Cardiac muscle cell (in vitro differentiated cells and primary cell): ENCODE results near the gene PTGR1. TPM values are rescaled to one million over a fixed set of nuclear protein-coding genes. Genes with fewer than 3 reads are reported as not detected.

ENCODE experiments used
- DNase-seq, 2 donors: peaks; one replicate each; pipeline versions ENCODE4 v3.0.0 to v3.0.0-alpha.2; 2010 to 2017; ENCODE audit warnings: low read depth in 1 of 2, low spot score in 1 of 2
- H3K27ac ChIP-seq: fragments of 200-600 bp; sonication (generic); 2 replicates; pipeline ENCODE4 v1.5.1; 2016
- H3K27me3 ChIP-seq: fragments of 200-600 bp; sonication (generic); 2 replicates; pipeline ENCODE4 v1.6.0; 2016; ENCODE audit warnings: control low read depth
- H3K36me3 ChIP-seq: fragments of 200-600 bp; sonication (generic); 2 replicates; pipeline ENCODE4 v1.5.1; 2016; ENCODE audit warnings: control low read depth
- H3K4me1 ChIP-seq: fragments of 200-600 bp; sonication (generic); 2 replicates; pipeline ENCODE4 v1.8.1; 2017; ENCODE audit warnings: low read depth, mild to moderate bottlenecking, mixed run types
- H3K4me3 ChIP-seq: fragments of 200-600 bp; sonication (generic); 2 replicates; pipeline ENCODE4 v1.5.1; 2016; ENCODE audit warnings: mild to moderate bottlenecking
- H3K9me3 ChIP-seq: fragments of 200-600 bp; sonication (generic); 2 replicates; pipeline ENCODE4 v1.5.1; 2017; ENCODE audit warnings: low read depth, mild to moderate bottlenecking, control low read depth
- polyA plus RNA-seq: library from polyadenylated mRNA; unstranded; fragments of >200 nt; fragmentation: Nextera tagmentation; extraction: Ambion mirVana; gene quantifications from 2 replicates; pipeline ENCODE4 v1.2.1, GENCODE V29; 2016
- total RNA-seq: library from RNA; depleted of rRNA; stranded (reverse); fragments of >200 nt; gene quantifications from 2 replicates; pipeline ENCODE4 v1.2.3, GENCODE V29; 2016
- TF ChIP-seq, protein P1 (sequence below): IDR thresholded peaks from 2 replicates; pipeline ENCODE4 v1.5.1; 2012; ENCODE audit warnings: low read depth, mild to moderate bottlenecking, low read length

The PTGR1 gene
- total and polyA plus RNA-seq, 2 experiments from 2014 or later, result 65.6 to 98.3 TPM

DNA sequence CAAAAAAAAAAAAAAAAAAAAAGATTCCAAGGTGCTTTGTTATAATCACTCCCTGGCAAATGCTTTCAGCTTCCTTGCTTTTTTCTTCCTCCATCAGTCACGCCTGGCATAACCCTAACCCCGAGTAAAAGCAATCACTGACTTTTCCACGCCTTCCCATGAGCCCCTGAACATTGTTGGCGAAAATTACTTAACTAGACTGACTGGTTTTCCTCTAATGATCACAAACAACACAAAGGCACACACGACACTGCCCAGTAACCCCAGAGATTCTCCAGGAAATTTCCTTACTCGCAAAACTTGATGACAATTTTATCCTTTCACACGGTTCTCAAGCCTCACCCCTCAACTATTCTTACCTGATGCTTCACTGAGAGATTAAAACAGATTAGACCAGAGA, 11.4 kb upstream of the PTGR1 start:
- DNase-seq, result no peak
- Histone ChIP-seq H3K4me1 (no peaks in the 10 kb centered on the region), H3K27ac (no peak overlapping the region), H3K9me3 (no peaks in the 10 kb centered on the region), H3K27me3 (no peaks in the 10 kb centered on the region), H3K4me3 (no peak overlapping the region), H3K36me3 (no peaks in the 10 kb centered on the region)
- TF ChIP-seq, protein P1, sequence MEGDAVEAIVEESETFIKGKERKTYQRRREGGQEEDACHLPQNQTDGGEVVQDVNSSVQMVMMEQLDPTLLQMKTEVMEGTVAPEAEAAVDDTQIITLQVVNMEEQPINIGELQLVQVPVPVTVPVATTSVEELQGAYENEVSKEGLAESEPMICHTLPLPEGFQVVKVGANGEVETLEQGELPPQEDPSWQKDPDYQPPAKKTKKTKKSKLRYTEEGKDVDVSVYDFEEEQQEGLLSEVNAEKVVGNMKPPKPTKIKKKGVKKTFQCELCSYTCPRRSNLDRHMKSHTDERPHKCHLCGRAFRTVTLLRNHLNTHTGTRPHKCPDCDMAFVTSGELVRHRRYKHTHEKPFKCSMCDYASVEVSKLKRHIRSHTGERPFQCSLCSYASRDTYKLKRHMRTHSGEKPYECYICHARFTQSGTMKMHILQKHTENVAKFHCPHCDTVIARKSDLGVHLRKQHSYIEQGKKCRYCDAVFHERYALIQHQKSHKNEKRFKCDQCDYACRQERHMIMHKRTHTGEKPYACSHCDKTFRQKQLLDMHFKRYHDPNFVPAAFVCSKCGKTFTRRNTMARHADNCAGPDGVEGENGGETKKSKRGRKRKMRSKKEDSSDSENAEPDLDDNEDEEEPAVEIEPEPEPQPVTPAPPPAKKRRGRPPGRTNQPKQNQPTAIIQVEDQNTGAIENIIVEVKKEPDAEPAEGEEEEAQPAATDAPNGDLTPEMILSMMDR, result no peak

DNA sequence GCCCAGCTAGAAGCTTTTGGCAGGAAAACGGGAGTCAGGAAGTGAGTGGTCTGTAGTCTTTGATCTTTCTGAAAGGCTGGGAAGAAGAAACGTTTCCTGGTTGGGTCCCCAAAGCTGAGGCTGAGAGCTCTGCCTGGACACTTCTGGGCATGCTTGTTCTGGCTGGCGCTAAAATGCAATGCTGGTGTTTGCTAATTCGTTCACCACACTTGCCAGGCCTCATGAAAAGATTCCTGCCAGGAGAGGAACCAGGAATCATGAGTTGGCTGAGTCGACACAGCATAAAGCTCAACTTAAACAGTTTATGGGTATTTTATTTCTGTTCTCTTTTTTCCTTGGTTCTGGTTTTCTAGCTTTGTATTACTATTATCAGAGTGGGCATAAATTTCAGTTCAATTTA, 10.7 kb upstream of the PTGR1 start:
- Histone ChIP-seq H3K4me1 (no peaks in the 10 kb centered on the region), H3K9me3 (no peaks in the 10 kb centered on the region), H3K27me3 (no peaks in the 10 kb centered on the region), H3K36me3 (no peaks in the 10 kb centered on the region), H3K4me3 (no peak overlapping the region), H3K27ac (no peak overlapping the region)
- no peak for DNase-seq
- TF ChIP-seq, protein P1, result no peak

DNA sequence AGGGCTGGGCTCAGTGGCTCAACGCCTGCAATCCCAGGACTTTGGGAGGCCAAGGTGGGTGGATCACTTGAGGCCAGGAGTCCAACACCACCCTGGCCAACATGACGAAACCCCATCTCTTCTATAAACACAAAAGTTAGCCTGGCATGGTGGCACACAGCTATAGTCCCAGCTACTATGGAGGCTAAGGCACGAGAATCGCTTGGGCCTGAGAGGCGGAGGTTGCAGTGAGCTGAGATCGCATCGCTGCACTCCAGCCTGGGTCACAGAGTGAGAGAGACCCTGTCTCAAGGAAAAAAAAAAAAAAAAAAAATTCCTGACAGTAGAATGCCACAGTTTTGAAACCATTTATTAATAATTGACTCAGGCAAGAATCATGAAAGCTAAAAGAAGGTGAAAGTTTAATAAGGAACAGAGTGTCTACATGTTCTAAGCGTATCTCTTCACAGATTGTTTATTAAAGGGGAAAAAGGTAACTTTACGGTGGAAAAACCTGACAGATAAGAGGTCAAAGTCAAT, 5.7 kb upstream of the PTGR1 start:
- TF ChIP-seq, protein P1, result no peak
- no peaks in the 10 kb centered on the region for H3K27me3 ChIP-seq
- H3K27ac ChIP-seq, result no peak overlapping the region
- H3K4me3 ChIP-seq, result no peak overlapping the region
- no peaks in the 10 kb centered on the region for H3K9me3 ChIP-seq
- DNase-seq, result no peak
- H3K4me1 ChIP-seq, result no peaks in the 10 kb centered on the region
- H3K36me3 ChIP-seq, result no peaks in the 10 kb centered on the region

DNA sequence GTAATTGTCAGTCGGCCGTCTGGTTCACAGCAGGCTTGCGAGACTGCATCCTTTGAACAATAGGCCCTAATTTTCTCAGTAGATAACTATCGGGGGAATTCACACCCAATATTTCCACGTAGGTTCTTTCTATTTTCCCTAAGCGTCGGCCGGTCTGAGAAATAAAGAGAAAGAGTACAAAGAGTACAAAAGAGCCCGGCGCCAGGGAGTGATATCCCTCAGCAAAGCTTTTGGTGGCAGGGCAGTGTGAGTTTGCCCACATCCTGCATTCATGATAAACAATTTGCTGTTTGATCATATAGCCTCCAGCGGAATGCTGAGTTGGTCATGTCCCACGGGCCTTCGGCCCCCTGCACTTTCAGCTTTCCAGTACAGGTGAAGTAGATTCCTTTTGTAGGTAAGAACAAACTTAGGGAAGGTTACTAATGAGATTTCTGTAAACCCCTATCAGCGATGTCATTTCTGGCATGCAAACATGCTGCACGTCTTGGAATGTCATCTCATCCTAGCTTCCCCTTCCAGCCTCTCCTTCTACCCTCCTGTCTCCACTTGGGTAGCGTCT, 4.7 kb upstream of the PTGR1 start:
- TF ChIP-seq, protein P1, result no peak
- H3K27ac ChIP-seq, result no peak overlapping the region
- no peak for DNase-seq

DNA sequence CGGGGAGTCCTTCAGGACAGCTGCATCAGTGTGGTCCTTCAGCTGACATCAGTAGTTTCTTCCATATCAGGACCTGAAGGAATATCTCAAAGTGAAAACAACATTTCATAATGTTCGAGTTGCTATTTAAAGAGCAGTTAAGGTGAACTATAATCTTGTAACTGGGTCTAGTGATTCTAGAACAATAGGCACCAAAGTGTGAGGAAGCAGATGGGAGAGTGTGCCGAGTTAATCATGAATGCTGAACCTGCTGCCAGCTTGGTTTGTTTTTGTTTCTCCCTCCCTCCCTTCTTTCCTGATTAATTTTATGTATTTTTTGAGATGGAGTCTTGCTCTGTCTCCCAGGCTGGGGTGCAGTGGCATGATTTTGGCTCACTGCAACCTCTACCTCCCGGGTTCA, 3.6 kb upstream of the PTGR1 start:
- H3K4me1 ChIP-seq, result no peaks in the 10 kb centered on the region
- H3K27ac ChIP-seq, result no peak overlapping the region
- H3K27me3 ChIP-seq, result no peaks in the 10 kb centered on the region
- no peaks in the 10 kb centered on the region for H3K36me3 ChIP-seq
- TF ChIP-seq, protein P1, result no peak
- H3K4me3 ChIP-seq, result no peak overlapping the region
- H3K9me3 ChIP-seq, result no peaks in the 10 kb centered on the region
- DNase-seq, result peak in 1 of 2 donors; percentile 26

More for the DNA sequence above, 4.7 kb upstream of the PTGR1 start:
- H3K4me1 ChIP-seq, result no peaks in the 10 kb centered on the region
- H3K27me3 ChIP-seq, result no peaks in the 10 kb centered on the region
- no peak overlapping the region for H3K4me3 ChIP-seq
- H3K9me3 ChIP-seq, result no peaks in the 10 kb centered on the region
- no peaks in the 10 kb centered on the region for H3K36me3 ChIP-seq
